Measurements from ENCODE around the gene CBFA2T2.

- no peak for TF ChIP-seq CTCF (conservative IDR thresholded peaks at IDR 0.05)
- TF ChIP-seq EZH2 (IDR thresholded peaks at IDR 0.05; ENCODE audit: low read depth) = no peak
Measured at GRCh38 chr20:33551778-33552177, 61.9 kb downstream of the CBFA2T2 start.
